ENCODE data around the gene INTS1.

GRCh38 chr7:1439373-1440363 is 64.5 kb downstream of the INTS1 start:
- TF ChIP-seq CTCF (IDR thresholded peaks at IDR 0.05) (no peak), POLR2A (IDR thresholded peaks at IDR 0.05) (no peak)

All from testis (tissue), 2 donors.